SK-N-MC (cell line): Measurements from ENCODE around the gene DDX42.

Source experiments
- EZH2 ChIP-seq: fragments of 200-600 bp; sonication (generic); IDR thresholded peaks from one replicate; pipeline ENCODE4 v1.6.1; 2017; ENCODE audit warnings: antibody characterized with exemption
- FOXP2 ChIP-seq: optimal IDR thresholded peaks from 2 replicates; pipeline ENCODE3; 2011; ENCODE audit warnings: mild to moderate bottlenecking, moderate library complexity; ENCODE audit not compliant: insufficient read depth; ENCODE audit errors: extremely low read length, control extremely low read depth
- POLR2AphosphoS5 ChIP-seq: IDR thresholded peaks from 2 replicates; pipeline ENCODE4 v1.6.1; 2012; ENCODE audit warnings: mild to moderate bottlenecking, low read depth, low read length, borderline replicate concordance

DNA sequence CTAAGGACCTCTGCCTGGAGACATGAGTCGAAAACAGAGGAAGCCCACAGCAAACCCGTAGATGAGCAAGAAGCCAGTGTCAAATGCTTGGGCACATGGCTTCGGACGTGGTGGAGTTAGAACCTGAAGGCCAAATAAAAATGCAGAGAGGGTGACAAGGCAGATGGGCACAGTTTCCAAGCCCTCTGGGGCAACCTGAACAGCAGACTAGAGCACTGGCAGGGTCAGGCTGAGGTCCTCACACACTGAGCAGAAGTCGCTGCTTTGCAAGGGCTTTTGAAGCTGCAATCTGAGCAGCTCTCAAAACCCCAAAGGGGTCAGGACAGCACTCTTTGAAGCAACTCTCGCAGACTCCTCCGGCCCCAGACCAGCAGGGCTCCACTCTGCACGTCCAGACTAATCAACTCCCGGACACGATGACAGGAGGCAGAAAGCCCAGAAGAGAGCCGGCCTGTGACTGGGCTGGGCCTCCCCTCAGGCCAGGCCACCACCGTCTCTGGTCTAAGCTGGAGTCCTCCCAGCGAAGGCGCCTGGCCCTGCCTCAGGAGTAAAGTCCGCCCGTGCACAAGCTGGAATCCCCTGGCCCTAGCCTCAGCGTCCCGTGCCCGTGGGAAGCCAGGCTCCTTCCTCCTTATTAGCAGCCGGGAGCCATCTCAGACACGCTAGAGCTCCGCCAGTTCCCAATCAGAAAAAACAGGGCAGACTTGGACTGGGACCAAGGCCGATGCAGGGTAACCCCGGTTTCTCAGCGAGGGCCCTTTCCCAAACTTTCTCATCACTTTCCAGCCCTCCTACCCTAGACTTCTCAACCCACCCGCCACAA is 67.6 kb downstream of the DDX42 start:
- TF ChIP-seq POLR2AphosphoS5 (no peak), EZH2 (no peak), FOXP2 (no peak)
